T-helper 22 cell (primary cell): ENCODE measurements around the gene OGDH.

Source experiments
- DNase-seq: peaks from one replicate; pipeline ENCODE4 v3.0.0-alpha.2; 2020; ENCODE audit warnings: low read depth

Gene OGDH

DNA sequence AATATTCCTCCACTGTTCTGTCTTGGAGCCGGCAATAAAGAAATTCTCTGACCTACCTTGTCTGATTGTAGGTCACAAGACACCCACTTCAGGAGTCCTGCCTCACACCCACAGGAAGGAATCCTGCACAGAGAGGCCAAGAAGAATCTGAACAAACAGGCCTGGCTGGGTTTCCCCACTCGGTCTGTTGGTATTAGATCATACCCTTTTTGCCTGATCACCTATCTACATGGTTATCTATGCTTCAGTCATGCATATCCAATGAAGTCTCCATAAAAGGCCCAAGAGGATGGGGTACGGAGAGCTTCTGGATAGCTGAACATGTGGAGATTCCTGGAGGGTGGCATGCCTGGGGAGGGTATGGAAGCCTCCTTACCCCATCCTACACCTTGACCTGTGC lies 12.3 kb downstream of the OGDH start:
- peak; percentile 60 for DNase-seq

DNA sequence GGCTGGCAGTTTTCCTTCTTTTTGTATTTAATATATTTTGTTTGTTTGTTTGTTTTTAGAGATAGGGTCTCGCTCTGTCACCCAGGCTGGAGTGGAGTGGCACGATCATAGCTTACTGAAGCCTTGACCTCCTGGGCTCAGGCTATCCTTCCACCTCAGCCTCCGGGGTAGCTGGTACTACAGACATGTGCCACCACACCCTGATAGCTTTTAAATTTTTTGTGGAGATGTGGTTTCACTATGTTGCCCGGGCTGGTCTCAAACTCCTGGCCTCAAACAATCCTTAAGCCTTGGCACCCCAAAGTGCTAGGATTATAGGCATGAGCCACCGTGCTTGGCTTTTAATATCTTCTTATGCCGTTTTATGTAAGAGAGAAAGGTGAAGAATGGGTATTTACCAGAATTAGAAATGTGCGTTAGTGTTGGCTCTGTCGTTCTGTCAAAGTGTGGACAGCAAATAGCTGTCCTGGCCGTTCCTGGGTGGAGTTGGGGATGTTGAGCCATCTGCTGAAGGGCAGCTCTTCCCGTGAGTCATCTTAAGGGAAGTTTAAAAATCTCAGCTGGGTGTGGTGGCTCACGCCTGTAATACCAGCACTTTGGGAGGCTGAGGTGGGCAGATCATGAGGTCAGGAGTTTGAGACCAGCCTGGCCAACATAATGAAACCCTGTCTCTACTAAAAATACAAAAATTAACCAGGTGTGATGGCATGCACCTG lies 14.8 kb downstream of the OGDH start:
- DNase-seq: no peak

DNA sequence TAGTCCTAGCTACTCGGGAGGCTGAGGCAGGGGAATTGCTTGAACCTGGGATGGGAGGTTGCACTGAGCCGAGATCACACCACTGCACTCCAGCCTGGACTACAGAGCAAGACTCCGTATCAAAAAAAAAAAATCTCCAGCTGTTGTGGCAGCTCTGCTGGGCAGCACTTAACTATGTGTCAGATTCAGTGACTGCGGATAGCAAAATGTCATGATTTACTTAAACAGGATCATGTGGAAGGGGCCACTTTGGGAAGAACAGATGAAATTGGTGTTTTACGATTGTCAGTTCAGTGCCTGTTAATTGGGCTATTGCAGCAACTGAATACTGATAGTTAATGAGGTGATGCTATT lies 15.3 kb downstream of the OGDH start:
- no peak for DNase-seq

DNA sequence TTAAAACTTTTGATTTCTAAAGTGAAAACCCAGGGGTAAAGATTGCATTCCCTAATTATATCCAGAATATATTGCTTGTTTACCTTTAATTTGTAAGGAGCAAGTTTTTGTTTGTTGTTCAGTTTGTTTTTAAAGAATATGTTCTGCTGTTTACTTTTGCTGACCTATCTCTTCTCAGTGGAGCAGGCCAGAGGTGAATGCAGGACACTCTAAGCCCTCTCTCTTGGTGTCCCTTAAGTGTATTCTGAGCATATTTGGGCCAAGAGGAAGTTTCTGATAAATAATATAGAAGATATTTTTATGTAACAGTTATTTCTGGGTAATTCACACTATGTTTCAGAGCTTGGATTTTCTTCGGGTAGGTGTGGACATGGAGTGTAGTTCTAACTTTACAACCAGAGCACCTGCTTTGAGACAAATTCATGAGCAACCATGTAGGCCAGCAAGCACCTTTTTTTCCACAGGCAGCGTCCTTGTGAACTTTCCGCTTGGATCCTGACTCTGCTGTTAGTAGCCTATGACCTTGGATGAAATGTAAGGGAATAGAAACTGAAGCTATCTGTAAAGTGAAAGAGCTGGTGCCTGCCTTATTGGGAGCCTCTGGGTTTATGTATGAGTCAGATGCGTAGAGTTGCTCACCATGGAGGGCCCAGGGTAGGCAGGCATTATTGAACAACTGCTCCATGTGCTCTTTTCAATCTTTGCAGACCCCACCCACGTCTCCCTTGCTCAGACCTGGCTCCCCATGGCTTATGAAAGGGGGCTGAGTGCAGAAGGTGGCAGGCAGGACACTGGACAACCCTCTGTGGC lies 16.1 kb downstream of the OGDH start:
- DNase-seq: no peak

DNA sequence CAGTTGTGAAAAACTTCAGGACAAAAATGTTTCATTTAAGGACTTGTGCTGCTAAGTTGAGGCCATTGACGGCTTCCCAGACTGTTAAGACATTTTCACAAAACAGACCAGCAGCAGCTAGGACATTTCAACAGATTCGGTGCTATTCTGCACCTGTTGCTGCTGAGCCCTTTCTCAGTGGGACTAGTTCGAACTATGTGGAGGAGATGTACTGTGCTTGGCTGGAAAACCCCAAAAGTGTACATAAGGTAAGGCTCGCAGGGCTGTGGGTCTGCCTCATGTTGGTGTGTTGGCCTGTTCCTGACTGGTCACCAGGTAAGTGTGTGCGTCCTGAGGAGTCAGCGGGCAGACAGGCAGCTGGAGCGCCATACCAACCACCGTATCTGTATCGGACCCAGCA lies 17.9 kb downstream of the OGDH start:
- DNase-seq: no peak

DNA sequence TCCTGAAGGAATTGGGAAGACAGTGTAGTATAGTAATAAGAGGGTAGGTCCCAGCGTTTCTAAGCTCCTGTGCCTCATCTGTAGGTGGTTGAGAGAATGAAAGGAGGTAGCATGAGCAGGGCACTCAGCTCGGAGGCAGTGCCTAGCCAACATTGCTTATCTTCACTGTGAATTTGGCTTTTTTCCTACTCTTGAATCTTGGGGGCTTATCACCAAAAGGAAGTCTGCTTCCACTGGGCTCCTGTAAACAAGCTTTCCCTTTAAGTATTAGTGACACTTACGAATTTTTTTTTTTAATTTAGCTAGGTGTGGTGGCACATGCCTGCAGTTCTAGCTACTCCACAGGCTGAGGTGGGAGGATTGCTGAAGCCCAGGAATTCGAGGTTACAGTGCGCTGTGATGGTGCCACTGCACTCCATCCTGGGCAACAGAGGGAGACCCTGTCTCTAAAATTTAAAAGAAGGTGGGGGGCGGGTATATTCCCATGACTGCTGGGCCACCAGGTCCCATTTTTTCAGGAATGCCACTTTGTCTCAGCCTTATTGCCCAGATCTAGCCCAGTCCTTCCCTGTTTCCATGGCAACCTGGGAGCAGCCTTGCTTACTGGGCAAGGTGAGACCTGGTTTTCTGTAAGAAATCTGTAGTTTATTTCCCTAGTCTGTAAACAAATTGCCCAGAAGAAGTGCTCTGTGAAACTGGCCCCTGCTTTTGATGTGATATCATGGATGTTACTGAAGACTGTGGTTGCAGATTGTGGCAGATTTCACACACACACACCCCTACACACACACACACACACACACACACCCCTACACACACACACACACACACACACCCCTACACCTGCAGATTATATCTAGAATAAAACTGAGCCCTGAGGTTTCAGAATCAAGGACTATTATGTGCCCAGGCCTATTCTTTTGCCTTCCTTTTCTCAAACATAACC lies 19.4 kb downstream of the OGDH start:
- no peak for DNase-seq

DNA sequence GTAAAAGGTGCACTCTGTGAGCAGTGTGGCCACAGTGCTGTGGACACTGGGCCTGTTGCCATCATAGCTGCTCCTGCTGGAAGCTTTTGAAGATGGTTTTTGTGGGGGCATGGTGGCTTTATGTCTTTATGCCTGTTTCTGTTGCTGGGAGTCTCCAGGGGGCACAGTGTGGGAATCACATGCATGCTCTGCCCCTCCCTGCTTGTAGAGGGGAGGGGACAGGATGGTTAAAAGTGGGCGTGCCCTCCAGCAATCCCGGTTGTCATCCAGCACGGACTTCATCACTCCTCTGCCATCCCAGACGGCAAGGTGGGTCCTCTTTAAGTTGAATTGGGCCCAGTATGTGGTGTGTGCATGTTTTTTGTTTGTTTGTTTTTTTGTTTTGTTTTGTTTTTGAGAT lies 20.2 kb downstream of the OGDH start:
- no peak for DNase-seq

DNA sequence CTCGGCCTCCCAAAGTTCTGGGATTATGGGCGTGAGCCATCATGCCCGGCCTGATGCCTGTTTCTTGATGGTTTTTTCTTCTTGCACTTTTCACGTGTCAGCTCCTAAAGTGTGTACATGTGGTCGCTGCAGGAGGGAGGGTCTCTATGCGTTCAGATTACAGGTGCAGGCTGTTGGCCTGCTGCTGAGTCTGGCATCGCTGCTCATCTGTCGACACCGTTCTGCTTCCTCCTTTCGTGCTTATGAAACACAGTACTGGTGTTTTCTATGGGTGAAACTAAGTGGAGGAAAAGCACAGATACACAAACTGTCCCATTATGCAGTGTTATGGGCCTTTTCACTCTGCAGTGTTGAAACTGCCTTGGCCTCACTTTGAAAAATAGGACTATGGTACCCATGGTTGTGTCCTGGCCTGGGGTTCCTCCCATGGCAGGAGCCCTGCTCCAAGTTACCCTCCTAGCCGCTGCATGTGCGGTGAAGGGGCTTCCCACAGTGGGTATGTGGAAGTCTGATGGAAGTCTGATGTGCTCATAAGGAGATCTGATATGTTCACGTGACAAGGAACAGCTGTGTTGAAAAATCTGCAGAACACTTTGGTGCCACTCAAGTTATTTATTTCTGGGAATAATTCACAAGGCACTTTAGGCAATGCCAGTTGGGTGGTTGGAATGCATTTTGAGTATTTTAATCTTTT lies 23.5 kb downstream of the OGDH start:
- DNase-seq: no peak

DNA sequence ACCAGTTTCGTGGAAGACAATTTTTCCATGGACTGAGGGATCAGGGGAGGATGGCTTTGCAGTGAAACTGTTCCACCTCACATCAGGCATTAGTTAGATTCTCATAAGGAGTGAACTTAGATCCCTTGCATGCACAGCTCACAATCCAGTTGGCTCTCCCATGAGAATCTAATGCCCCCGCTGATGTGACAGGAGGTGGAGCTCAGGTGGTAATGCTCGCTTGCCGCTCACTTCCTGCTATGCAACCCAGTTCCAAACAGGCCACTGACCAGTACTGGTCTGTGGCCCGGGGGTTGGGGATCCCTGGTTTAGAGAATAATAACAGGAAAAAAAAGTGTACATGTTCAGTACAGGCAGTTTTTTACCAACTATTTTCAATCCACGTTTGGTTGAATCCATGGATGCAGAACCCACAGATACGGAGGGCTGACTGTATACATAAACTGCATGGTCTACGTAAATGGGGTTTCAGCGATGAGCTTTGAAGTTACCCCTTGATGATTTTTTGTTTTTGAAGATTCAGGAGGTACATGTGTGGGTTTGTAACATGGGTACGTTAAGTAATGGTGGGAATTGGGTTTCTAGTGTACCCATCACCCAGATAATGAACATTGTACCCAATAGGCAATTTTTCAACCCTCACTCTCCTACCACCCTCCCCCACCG lies 24.5 kb downstream of the OGDH start:
- no peak for DNase-seq

DNA sequence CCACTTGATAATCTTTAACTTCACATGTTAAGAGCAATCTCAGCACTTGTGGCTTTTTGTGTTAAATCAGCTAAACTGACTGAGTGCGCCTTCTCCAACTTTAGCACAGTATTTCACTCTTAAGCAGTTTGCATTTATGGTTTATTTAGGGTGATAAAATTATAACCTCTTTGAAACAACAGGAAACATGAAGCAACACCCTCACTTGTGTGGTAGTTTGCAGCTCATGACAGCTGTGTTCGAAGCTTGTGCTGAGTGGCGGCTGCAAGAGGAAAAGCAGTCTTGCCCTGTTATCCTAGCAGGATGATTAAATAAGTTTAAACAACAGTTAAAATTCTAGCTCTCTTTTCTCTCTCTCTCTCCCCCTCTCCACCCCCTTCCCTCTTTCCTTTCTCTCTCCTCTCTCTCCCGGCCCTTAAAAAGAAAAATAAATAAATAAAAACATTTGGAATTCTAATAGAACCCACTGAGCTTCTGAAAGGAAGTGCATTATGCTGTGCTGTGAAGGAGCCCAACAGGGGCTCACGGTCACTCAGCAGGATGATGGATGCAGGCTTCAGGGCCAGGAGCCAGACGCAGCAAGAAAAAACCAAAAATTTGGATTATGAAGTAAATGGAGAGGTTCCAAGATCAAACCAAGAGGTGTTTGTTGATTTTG lies 25.2 kb downstream of the OGDH start:
- peak; percentile 51 for DNase-seq

DNA sequence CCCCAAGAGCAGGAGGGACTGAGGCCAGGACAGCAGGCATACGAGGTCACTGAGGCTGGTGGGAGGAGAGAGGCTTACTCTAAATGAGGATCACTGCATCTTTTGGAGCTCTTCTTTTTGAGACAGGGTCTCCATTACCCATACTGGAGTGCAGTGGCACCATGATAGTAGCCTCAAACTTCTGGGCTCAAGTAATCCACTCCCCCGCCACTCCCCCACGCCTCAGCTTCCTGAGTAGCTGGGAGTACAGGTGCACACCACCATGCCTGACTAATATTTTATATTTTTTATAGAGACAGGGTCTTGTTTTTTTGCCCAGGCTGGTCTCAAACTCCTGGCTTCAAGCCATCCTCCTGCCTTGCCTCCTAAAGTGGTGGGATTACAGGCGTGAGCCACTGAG lies 25.8 kb downstream of the OGDH start:
- DNase-seq: no peak

DNA sequence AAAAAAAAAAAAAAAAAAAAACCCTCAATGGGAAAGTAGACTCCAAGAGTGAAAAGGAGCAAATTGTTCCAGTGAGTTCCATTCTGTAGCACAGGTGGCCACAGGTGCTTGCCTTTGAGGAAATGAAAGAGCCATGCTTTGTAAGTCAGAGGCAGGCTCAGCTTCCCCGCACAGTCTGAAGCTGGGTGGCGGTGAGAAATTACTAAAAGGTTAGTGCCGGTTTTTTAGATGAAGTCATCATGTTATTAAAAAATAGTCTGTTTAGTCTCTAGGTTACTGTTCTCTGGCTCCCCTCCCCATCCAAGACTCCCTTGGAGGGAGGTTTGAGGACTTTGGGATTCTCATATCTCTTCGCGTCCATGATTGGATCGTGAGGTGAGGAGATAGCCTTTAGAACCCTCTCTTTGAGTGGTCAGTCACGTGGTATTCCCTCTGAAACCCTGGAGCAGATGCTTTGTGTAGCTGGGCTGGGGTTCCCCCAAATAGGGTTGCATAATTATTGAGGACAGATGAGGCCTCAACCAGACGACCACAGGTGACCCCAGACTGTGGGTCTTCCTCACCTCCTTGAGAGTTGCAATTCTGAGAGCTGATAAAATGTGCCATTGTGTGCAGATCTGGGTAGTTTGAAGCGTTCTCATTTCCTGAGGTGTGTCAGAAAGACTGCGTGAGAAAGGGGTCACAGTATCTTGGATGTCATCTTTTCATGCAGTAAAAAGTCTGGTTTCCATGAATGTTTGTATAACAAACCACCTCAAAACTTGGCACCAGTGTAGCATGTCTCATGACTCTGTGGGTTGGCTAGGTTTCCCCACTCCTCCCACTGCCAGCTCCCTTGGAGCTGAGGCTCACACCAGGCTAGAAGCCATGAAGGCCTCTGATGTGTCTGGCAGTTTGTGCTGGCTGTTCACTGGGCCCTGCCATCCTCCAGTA lies 27.1 kb downstream of the OGDH start:
- DNase-seq: peak; percentile 80

DNA sequence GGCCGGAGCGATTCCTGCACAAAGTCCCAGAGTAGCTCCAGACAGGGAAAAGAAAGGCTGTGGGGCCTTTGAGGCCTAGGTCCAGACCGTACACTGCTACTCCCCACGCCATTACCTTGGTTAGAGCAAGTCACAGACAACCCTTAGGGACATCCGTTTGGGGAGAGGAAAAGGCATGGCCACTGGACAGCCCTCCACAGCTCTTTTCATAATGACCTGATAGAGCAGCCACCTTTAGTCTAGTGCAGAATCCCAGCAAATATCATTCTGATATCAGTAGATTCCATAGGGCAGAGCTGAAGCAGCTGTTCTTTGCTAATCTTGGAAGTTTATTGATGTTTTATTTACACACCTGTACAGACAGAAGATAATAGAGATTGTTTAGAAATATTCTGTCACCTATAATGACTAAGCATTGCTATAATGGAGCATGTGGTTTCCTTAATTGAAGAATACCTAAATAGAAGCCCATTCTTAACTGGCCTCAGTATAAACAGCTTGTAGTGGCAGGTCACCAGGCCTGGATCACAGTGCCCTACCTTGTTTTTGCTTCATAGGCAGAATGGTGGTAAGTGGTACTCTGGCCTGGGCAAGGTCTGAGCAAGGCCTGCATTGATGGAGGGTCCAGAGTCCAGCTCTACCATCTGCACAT lies 27.9 kb downstream of the OGDH start:
- DNase-seq: no peak

DNA sequence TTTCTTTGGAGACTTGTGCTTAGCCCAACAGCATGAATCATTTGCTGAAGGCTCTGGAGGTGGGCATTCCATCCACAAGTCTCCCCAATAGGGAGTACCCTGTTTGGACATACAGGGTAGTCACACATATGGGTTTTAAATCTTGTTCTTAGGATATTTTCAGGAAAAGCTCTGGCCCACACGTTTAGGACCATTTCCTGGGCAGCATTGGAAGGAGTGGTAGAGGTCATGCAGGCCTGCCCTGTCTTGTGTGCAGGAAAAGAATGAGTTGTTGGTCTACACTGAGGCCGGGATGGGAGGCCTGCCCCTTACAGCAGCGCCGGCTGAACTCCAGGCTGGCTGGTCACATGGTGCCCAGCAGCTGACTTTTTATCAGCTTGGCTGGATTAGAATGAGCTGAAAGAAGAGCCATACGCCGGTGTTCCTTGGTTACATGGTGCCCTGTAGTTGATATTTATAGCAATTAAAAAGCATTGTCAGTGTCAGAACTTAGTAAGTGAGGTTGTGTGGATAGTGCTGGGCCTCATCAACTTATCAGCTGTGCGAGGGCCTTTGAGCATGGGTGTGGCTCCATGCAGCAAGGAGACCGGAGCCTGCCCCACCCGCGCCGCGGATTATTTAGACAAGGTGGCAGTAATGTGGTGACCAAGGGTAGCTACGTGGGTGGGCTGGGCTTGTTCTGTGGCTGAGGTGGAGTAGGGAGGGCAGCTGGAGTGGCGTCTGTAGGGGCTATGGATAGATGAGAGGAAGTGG lies 28.6 kb downstream of the OGDH start:
- DNase-seq: no peak

DNA sequence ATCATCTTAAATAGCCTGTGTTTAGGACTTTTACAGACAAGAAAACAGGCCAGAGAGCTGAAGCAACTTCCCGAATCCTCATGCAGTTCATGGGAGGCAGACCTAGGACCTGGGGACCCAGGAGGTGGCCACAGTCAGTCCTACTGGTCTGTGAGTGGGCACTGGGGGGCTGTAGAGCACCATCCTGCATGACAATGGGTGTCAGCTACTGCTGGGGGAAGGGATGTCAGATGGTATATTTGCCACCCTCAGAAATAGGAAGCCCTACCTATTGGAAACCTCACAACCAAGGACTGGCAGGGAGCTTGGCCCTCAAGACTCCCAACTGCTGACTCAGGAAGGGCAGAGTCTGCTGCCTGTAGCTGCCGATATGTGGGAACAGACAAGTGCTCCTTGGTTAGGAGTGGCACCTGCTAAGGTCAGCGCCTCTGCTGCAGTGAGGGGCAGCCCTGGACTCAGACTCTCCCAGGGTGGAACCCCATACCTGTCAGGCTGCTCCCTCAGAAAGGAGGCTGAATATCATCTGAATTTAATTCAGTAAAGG lies 29.7 kb downstream of the OGDH start:
- DNase-seq: no peak

DNA sequence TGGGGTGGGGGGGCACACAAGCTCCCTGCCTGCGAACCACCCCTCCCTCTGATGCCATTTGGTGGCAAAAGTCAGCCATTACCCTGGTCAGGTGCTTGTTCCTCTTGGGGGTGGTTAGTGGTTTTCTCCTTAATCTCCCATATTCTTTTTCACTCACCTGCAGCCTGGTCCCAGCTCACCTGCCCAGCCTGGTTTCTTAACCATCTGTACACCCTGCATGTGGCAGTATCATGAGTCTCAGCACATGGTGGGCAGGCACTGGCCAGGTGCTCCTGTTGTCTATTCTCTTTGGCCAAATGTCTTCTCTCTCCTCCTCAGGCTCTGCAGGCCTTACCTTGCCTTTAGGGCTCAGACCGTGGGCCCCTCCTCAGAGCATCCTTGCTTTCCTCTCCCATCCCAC lies 30.5 kb downstream of the OGDH start:
- DNase-seq: no peak

DNA sequence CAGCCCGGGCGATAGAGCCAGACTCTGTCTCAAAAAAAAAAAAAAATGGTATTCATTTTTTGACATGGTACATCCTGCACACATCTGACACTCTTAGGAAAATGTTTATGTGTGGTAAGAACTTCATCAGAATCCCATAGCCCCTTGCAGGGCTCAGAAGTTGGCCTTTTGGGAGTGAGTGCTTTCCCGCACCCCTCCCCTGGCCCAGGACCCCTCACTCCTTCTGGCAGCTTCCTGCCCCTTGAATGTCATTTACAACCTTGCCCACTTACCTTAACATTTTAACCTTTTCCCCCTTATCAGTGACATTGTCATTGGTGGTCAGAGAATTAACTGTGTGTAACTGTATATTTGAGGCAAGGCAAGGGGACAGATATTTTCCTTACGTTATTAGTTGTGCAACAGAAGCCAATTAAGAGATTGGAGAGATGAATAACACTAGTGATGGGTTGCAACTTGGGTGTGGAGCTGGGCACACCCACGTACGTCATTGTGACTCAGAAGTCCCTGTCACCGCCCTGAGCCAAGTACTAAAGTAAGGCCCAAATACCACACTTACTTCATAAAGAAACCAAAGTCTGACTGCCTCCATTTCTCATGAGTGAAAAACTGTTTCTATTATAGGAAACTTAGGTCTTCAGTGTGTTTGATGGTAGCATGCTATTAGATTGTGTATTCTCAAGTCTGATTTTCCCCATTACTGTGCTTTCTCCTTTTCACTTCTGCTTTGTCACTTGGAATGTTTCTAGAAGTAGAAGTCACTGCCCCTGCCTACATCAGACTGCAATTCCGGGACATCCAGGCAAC lies 31.6 kb downstream of the OGDH start:
- peak; percentile 79 for DNase-seq
